ENCODE data around the gene PAPOLB.
A peak's percentile ranks its signal among the peaks of the same experiment; 100 is the strongest.

Gene PAPOLB

DNA sequence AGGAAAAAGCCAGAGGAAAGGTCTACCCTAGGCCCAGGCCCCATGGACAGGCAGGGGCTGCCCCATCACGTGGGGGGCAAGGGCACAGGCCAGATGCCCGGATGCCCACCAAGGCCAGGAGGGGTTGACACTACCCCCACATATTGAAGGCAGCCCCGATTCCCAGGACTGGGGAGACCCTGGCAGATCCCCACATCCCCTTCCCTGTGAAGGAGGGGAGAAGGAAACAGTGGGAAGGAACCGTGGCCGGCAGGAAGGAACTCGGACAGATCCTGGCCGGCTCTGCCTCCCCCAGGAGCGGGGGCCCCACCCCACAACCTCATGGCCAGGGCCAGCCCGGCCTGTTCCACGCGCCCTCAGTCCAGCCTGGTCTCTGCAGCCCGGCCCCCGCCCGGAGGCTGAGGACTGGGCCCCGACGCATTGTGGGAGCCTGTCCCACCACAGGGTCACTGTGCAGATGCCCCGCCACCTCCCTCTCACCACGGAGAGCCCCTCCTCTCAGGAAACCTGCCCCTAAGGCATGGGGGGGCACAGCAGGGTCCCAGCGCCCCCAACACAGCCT, 41.3 kb downstream of the PAPOLB start:
- no peak for DNase-seq

DNA sequence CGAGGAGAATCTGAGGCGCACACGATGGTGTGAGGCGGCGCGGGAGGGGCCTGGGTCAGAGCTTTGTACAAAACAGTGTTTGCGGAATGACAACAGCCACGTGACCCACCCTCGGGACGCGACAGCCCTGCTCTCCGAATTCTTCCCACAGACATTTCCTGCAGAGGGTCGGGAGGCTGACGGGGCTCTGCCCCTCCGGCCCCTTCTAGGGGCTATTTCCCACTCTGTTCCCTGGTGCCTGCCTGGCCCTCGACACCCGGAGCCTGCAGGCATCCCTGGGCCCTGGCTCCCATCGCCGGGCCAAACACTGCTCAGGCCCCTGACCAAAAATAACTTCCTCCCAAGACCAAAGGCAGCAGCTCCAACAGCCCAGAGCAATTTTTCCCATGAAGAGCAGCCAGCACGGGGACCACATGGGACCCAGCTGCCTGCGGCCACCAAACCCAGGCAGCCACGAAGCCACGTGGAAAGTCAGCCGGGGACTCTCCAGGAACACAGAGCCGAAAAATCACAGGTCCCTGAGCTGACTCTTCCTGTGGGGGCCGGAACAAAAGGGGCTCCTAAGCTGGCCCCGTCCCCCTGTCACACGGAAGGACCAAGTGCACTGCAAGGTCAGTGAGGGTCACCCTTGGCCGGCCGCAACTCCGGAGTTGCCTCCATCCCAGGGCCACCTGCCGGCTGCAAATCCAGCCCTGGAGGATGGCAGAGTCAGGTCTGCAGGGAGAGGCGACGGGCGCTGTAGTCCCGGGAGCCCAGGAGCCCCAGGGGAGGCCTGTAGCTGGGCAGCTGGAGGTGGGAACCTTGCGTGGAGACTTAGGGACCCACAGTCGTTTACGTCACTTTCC, 42.0 kb downstream of the PAPOLB start:
- DNase-seq, result no peak

DNA sequence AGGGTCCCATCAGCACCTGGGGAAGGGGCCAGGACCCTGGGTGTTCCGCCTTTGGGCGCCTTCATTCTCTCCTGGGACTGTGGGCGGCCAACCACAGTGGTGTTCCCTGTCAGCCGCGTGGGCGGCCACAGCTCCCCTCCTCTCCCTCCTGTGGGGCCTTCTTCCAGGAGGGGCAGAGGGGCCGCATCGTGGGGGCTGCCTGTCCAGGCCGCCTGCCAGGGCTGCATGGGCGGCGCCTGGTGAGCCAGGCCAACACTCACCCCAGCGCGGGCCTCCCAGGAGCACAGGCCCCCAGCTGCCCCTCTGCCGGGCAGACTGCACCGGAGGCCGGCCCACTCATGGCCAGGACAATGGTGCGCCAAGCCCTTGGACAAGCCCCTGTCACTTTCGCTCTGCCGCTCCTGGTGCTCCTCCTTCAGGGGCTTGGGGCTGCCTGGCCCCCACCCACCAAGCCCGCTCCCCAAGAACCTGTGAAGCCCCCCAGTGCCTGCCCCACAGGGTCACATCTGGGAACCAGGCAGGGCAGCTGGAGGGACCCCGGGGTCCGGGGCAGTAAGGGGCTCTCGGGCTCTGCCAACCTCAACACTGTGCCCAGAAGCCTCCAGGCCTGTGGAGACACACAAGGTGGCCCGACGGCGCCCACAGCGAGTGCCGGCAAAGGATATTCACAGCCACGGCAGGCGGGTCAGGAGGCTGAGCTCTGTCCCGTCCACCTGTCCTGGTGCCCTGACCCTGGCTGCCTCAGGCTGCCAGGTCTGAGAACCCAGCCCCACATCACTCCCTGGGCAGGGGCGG, 43.6 kb downstream of the PAPOLB start:
- no peak for DNase-seq

DNA sequence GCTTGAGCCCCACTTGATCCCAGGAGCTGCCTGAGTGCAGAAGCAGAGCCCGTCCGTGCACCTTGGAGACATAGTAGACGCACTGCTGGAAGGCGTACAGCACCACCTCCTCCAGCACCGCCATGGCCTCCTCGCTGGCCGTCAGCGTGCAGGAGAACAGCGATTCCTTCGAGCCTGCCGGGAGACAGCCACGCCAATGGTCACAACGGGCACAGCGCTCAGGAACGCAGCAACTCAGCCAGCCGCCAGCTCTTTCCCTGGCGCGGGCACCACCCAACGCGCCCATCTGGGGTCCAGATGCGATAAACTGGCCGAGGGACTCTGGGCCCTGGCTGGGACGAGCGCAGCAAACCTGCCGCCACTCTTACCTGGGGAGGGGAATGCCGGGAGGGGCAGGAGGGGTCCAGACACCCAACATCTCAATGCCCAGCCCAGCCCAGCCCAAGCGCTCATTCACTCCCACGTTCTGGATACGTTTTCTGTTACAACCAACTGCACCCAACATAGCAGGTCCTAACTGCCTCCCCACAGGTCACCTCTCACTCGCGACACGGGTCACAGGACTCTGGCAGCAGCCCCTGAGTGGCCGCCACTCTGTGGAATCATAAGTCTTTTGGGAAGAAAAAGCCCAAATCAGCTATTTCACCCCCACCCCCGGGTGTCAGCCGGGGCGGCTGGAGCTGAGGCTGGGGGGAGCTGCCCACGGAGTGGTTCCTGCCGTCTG, 44.5 kb downstream of the PAPOLB start:
- no peak for DNase-seq

DNA sequence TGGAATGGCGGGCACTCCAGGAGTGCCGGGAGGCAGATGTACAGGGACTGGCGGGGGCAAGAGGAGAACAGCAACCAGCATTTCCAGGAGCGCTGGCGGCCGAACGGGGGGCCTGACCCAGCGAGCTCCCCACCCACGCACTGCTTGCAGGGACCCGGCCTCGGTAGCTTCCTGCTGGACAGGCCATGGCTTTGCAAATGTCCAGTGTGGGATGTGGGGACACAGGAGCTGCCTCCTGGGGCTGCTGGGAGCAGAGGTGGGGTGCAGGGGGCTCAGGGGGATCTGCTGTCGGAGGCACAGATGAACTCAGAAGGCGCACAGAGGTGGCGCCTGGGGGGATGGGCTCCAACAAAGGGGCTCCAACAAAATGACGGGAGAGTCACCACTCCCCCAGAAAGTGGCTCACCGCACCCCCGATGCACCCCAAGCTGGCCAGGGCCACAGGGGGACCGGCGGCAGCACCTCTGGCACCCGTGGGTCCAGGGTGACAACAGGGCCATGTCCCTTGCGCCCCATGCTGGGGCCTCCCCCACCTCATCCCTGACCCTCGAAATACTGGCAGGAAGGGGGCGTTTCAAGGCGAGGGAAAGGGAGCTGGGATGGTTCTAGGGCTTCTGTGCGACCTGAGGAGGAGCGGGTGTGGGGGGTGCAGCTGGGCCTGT, 45.3 kb downstream of the PAPOLB start:
- DNase-seq, result no peak

DNA sequence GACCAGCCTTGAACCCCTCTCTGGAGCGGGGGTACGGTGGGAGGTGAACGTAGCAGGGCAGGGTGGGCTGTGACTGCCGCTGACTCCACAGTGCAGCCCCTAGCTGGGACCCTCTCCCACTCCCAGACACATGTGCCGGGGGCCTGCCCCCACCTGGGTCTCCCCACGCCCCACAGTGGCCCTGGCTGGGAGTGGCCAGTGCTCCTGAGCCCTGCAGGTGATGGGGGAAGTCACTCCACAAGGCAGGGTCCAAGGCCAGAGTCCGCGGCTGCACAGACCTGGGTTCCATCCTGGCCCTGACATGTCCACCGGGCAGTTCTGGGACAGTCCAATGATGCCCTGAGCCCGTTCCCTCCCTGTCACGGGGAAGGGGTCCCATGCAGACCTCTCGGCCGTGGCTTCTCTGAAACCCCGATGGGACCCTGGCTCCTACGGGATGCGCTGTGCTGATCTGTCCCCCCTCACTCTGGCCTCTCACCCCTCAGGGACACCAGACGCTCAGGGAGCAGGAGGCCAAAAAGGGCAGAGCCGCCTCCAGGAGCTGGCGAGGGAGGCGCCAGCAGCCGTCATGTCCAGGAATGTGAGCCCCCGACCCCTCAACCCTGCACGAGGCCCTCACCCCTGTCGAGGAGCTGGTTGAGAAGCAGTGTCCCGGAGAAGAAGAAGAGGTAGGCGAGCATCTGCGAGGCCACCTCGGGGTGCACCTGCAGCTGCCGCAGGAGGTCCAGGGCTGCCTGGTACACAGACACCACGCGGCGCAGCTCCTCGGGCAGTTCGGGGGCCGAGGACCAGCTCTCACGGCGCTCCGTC, 46.0 kb downstream of the PAPOLB start:
- DNase-seq, result no peak

DNA sequence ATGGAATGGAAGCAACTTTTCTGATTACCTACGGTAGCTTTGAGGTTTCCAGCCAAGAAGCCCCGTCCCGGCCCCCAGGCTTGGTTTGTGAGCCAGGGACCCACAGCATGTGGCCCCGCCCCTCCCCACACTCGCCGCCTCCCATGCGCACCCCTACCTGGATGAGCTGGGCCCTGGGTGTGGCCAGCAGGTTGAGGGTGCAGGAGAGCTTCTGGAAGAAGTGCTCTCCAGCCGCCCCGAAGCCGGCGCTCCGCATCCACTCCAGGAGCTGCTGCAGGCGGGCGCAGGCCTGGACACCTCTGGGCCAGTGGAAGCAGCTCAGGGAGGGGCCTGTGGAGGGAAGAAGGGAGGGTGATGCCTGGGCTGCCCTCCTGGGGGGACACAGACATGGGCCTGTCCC, 46.7 kb downstream of the PAPOLB start:
- no peak for DNase-seq

DNA sequence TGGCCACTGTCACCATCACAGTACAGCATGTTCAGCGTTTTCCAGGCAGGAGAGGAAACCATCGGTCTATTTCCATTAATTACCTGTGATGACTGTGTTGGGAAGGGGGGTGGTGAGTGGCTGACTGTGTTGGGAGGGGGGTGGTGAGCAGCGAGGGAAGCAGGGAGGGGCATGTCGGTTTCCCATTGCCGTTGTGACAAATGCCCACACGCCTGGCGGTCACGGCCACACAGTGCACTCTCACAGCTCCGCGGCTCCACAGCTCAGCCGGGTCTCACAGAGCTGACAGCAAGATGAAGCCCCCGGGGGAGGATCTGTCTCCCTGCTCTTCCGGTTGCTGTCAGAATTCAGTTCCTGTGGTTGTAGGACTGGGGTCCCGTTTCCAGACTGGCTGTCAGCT, 47.4 kb downstream of the PAPOLB start:
- DNase-seq, result no peak

DNA sequence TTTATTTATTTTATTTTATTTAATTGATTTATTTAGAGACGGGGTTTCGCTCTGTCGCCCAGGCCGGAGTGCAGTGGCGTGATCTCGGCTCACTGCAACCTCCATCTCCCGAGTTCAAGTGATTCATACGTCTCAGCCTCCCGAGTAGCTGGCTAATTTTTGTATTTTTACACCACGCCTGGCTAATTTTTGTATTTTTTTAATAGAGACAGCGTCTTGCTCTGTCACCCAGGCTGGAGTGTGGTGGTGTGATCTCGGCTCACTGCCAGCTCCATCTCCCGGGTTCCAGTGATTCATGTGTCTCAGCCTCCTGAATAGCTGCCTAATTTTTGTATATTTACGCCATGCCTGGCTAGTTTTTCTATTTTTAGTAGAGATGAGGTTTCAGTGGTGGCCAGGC, 52.2 kb downstream of the PAPOLB start:
- DNase-seq, result no peak

DNA sequence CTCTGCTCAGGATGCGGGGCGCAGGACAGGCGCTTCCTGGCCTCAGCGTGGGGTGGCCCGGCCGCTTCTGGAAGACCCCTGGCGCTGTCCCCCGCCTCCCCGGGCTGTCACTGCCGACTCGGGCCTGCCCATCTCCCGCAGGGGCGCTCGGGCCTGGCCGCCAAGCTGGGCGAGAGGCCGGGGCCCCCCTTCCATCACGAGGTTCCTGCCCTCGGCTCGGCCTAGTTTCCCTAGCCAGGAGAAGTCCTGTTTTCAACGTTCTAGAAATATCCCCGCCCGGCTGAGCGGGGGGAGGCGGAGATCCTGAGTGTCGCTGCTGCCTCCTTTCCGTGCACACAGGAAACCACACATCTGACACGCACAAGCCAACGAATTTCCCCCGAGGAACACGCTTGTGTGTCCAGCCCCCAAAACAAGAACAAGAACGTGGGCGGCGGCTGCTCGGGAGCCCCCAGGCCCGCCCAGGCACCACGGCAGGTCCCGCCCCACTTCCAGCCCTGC, 52.7 kb downstream of the PAPOLB start:
- peak; percentile 20 to 21 for DNase-seq

DNA sequence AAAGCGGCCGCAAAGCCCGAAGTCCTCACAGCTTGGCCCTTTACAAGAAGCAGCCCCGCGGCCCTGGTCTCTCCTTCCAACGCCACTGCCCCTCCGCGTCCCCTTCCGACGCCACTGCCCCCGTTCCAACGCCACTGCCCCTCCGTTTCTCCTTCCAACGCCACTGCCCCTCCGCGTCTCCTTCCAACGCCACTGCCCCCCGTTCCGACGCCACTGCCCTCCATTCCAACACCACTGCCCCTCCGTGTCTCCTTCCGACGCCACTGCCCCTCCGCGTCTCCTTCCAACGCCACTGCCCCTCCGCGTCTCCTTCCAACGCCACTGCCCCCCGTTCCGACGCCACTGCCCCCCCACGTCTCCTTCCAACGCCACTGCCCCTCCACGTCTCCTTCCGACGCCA, 53.3 kb downstream of the PAPOLB start:
- no peak for DNase-seq

DNA sequence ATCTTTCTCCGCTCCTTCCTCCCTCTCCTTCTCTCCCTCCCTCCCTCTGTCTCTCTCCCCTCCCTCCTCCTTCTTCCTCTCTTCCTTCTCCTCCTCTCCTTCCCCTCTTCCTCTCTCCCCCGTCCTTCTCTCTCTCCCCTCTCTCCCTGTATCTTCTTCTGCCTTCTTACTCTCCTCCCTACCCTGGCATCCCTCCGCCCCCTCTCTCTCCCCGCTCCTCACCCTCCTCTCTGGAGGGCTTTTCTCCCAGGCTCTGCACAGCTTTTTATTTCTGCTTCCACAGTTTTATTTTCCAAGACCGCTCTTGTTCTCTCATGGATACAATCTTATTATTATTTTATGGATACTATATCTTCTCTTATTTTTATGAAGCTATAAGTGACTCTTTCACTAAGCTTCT, 53.8 kb downstream of the PAPOLB start:
- DNase-seq, result no peak
